HG02623 (cell line): ENCODE data around the gene CLN6.
"Not testable (repeated sequence)": the region's sequence is repeated elsewhere in the genome, so short reads cannot be mapped to it uniquely, and the experiment has no call there.

Source experiments
- ATAC-seq: cut with Tn5 transposase; IDR thresholded peaks from one replicate; pipeline ENCODE4 v1.9.1; 2021; ENCODE audit warnings: moderate library complexity; ENCODE audit not compliant: unreplicated experiment

CLN6 gene

DNA sequence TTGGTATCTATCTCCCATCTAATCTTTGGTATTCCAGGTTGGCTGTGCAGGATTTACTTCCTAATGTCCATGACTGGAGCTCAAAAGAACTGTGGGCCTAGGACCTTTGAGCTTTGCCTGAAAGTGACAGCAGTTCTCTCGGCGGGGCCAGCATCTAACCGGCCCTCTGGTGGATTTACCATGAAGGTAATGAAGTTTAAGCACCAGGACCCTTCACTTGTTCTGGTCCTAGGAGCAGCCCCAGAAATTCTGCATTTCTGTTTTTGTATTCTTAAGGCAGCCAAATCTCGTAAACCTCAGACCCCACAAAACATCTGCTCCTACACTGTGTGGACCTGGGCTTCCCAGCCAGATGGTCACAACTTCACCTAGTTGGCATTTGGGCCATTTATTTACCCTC lies 37.4 kb downstream of the CLN6 start:
- no peak for ATAC-seq

DNA sequence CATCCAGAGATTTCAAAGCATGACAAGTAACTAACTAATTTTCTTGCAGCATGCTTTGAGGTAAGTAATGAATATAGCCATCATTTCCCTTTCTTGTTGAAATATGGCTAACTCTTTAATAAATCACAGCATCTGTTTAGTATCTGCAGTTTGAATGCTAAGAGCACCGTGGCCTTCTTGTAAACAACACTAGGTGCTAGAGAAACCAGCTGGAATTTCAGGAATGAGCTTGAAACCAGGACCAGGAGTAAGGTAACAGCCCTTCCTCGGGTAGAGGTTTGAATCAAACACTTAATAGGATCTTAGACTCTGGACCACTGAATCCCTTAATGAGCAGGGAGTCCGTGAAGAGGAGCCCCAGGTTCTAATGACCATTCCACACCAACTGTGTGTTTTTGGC lies 38.0 kb downstream of the CLN6 start:
- ATAC-seq: no peak

DNA sequence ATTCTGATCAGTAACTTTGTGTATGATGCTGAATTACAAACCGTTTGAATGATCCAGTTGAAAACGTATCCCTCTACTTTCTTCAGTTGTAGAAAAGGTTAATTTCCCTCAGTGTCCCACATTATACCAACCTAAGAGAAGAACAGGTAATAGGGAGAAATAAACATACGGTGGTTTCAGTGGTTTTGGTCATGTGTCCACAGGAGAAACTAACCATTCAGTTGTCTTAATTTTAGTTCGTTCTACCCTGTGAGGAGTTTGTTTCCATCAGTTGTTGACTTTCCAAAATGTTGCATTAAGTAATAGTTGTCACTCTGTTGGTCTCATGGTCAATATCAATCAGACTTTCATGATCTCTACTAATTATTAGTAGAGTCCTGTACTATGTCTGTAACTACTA lies 39.5 kb downstream of the CLN6 start:
- ATAC-seq: no peak

DNA sequence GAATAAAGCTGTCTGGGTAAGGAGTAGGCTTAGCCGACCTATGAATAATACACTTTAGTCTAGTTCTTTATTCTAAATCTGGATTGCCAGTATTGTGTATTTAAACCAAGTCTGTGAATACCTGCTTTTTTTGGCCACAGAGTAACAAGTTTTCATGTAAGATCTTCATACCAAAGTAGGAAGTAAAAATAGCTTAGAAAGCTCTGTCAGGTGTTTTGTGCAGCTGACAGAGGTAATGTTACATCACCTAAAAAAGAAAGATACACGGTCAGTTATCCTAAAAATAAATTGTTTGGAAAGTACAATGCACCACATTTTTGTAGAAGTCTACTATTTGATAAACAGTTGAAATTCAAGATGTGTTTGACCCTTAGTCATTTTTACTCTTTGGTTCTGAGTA lies 40.9 kb downstream of the CLN6 start:
- no peak for ATAC-seq

DNA sequence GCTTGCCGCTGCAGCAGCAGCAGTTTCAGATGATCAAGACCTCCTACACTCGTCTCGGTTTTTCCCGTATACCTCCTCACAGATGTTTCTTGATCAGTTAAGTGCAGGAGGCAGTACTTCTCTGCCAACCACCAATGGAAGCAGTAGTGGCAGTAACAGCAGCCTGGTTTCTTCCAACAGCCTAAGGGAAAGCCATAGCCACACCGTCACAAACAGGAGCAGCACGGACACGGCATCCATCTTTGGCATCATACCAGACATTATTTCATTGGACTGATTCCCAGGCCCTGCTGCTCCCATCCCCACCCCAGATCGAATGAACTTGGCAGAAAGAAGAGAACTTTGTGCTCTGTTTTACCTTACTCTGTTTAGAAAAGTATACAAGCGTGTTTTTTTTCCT lies 42.0 kb downstream of the CLN6 start:
- no peak for ATAC-seq

DNA sequence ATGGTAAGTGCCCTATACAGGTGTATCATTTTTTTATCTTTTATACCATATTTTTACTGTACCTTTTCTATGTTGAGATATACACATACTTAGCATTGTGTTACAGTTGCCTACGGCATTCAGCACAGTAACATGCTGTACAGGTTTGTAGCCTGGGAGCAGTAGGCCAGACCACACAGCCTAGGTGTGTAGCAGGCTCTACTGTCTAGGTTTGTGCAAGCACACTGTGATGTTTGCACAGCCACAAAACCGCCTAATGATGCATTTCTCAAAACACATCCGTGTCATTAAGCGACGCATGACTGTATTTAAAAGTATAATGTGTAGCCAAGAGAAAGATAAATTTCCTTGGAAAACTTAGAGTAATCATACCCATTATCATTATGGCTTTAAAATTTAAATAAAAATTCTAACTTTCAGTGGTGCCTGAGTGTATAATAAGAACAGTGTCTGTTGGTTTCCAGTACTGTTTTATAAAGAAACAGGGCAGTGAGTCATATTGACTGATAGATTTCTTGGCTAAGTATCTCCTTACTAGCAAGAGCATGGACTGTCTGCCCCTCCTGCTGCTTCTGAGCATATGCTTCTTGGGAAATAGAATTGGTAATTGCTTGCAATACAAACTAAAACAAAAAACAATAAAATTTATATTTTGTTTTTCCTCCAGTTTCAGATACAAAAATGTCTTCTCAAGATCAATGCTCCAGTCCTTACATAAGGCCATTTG lies 42.7 kb downstream of the CLN6 start:
- no peak for ATAC-seq

DNA sequence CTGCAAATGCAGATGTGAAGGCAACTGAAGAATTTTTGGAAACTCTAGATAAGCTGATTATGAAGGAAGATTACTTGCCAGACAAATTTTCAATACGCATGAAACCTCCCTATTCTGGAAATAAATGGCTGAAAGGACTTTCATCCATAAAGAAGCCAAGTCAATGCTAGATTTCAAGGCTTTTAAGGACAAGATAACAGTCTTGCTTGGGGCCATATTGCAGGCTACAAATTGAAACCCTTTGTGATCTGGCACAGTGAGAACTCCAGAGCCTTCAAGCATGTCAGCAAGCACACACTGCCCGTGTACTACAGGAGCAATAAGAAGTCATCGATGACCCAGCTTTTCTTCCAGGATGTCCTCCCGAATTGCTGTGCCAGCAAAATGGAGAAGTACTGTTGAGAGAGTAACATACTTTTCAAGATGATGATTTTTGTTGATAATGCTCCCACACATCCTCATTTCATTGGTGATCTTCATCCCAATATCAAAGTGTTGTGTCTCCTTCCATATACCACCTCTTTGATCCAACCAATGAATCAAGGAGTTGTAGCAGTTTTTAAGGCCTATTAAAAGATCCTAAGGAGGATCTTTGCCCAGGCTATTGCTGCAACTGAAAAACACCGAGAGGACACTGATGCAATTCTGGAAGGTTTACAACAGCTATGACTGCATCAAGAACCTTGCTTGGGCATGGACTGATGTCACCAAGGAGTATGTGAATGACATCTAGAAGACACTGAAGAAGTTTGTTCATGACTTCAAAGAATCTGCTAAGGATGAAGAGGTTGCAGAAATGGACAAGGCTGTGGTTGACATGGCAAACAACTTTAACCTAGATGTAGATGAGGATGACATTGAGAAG lies 44.7 kb downstream of the CLN6 start:
- ATAC-seq: no peak

DNA sequence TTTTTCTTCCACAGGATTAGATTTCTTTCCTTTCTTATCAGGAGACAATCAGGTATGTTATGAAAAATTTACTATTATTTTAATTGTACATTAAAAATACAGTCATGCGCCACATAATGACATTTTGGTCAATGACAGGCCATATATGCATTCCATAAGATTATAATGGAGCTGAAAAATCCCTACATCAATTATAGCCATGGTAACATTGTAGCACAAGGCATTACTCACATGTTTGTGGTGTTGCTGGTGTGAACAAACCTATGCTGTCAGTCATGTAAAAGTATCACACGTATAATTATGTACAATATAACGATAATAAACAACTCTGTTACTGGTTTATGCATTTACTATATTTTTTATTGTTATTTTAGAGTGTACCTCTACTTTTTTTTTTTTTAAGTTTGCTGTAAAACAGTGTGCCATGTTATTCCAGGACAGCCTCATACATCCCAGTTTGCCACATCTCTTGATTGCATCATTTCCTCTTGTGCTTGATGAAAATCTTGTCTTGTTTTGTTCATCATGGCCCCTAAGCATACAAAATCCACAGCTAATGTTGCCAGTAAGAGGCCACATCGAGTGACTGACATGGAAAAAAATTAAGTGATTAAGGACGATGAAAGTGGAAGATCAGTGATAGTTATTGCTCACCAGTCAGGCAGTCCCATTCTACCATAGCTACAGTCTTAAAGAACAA lies 45.8 kb downstream of the CLN6 start:
- no peak for ATAC-seq

DNA sequence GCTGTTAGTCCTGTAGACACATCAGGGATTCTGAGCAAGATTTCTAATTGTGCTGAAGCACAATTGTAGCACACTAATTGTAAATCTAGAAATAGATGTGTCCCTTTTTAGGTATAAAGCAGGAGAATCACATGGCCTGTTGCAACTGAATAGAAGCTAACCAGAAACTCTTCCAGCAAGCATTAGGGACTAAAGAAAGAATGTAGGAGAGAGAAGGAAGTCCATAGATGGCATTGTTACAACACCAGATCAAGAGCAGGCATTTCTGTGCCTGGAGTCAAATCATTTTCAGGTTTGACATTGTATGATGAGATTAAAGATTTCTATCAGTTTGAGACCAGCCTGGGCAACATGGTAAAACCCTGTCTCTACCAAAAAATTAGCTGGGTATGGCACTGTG lies 51.8 kb downstream of the CLN6 start:
- ATAC-seq: no peak

DNA sequence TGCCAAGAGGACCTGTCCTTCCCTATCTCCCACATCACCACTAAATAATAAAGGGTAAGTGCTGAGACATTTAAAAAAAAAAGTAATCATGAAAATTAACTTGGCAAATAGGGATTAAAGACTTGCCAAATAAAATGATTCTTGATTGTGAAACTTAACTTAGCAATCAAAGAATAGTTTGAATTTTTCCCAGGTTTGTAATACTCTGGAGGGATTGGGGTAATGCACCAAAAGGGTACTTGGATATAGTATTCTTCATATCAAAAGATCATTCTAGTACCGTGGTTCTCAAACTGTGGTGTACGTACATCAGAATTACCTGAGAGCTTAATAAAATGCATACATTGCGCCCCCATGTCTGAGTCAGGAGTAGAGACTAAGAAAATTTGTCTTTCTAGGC lies 52.9 kb downstream of the CLN6 start:
- ATAC-seq: no peak

DNA sequence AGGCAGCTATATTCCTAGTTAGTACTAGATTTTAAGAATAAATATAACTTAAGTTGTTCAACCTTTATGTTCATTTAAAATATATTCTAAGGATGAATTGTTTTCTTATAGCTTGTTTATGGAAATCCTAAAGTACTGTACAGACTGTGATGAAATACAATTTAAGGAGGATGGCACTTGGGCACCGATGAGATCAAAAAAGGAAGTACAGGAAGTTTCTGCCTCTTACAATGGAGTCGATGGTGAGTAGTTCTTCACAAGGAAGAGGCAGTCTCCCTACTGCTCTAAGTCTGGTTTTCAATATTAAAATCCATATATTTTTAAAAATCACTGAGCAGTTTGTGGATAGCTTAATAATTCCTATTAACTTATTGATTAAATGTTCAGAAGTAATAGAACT lies 54.0 kb downstream of the CLN6 start:
- ATAC-seq: no peak

DNA sequence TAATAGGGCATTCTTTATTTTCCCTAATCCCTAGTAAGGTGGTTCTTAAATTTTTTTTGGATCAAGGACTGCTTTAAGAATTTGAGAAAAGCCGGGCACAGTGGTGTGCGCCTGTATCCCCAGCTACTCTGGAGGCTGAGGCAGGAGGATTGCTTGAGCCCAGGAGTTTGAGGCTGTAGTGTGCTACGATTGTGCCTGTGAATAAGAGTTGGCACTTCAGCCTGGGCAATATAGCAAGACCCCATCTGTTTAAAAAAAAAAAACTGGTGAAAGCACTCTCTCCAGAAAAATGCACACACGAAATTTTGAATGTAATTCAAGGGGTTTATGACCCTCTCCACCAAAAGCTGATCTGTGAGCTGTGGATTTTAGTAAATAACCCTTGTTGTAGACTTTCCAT lies 56.4 kb downstream of the CLN6 start:
- ATAC-seq: no peak

DNA sequence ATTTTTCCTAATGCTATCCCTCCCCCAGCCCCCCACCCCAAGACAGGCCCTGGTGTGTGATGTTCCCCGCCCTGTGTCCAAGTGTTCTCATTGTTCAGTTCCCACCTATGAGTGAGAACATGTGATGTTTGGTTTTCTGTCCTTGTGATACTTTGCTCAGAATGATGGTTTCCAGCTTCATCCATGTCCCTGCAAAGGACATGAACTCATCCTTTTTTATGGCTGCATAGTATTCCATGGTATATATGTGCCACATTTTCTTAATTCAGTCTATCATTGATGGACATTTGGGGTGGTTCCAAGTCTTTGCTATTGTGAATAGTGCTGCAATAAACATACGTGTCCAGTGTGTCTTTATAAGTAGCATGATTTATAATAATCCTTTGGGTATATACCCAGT lies 57.5 kb downstream of the CLN6 start:
- not testable (repeated sequence) for ATAC-seq

DNA sequence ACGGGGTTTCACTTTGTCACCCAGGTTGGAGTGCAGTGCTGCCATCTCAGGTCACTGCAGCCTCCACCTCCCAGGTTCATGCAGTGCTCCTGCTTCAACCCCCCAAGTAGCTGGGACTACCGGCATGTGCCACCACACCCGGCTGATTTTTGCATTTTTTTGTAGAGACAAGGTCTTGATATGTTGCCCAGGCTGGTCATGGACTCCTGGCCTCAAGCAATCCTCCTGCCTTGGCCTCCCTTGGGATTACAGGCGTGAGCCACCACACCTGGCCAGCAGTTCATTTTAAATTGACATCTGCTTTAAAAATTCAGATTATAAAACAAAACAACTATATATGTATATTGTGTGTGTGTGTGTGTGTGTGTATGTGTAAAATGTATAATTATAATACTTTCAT lies 62.7 kb downstream of the CLN6 start:
- ATAC-seq: no peak

DNA sequence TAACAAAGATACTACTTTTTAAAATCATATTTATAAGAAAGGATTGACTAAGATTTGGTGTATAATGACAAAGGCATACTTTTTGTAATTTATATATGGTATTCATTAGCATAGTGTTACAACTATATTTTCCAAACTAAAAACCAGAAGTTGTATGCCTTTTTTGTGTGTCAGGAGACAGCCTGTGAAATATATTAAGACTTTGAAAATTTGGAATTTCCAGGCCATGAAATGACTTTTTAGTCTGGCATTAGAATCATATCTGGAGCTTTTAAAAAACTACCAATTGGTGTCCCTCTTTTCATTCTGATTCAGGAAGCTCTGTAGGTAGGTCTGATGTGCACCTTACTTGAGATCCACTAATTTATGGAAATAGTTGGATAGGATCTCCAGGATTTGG lies 66.3 kb downstream of the CLN6 start:
- no peak for ATAC-seq

DNA sequence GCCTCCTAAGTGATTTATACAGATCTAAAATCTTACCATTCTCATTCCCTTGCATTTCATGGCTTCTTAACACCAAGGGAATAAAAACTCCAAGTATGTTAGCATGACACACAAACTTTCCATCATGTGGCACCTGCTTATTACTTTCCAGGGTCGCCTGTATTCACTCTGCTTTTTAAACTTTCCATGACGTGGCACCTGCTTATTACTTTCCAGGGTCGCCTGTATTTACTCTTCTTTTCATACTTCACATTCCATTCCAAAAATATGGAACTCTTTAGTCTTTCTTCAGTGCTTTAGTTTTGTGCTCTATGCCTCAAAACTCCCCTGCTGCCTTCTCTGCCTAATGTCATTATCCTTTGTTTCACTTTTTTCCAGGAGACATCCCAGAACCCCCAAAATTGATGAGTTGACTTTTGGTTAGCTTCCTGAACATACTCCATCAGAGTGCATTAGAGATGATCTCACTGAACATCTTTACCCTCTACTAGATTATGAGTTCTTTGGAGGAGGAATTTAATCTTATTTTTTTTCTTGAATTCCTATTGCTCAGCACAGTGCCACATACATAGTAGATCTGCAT lies 71.4 kb downstream of the CLN6 start:
- no peak for ATAC-seq

DNA sequence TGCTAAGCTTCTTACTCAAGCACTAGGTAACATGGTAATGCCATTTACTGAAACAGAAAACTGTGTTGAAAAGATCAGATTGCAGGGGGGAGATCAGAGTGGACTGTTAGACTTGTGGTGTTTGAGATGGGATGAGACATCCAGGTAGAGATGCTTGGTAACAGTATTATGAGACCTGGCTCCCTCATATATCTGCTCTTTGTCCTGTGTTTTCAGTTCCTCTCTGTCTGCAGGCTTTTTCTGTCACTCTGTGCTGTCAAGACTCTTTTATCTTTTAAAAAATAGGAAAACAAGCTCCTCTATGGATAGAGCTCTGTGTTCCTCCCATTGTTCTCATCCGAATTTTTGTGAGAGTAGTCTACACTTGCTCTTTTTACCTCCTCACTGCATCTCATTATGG lies 72.5 kb downstream of the CLN6 start:
- no peak for ATAC-seq
